Measurements from ENCODE around the gene ARL15.

GRCh38 chr5:53946405-53947100 is 363.8 kb downstream of the ARL15 start:
- TF ChIP-seq CTCF (IDR thresholded peaks at IDR 0.05) (no peak), POLR2A (IDR thresholded peaks at IDR 0.05) (no peak), EP300 (IDR thresholded peaks at IDR 0.05) (no peak)
